Pancreas (tissue), 10 donors: Measurements from ENCODE around the gene ACTC1. TPM values are rescaled to one million over a fixed set of nuclear protein-coding genes. Genes with fewer than 3 reads are reported as not detected.

Experiments
- ATAC-seq, 4 donors: fragments of 200-7000 bp; cut with Tn5 transposase; one replicate each; pipeline versions ENCODE4 v1.8.0 to v1.9.1; 2020; ENCODE audit warnings: mild to moderate bottlenecking in 4 of 4, moderate library complexity in 4 of 4
- DNase-seq, 6 donors: peaks; one replicate each; pipeline ENCODE4 v3.0.0-alpha.2; 2020
- FAIRE-seq: peaks from 2 replicates; lab custom pipeline; 2012; peaks lifted over from hg19 to GRCh38; lab: Jason Lieb, UNC
- H3K27ac ChIP-seq, 4 donors: fragments of 200-600 bp; sonication (generic); 1 replicate in 3 of 4; 2 replicates in 1 of 4; pipeline versions ENCODE4 v1.5.0 to v1.8.0; 2020
- H3K27me3 ChIP-seq, 4 donors: fragments of 200-600 bp; one replicate each; pipeline ENCODE4 v1.8.0; 2021
- H3K36me3 ChIP-seq, 3 donors: fragments of 200-600 bp; sonication (generic) in 1 of 3; one replicate each; pipeline versions ENCODE4 v1.5.0 to v1.8.0; 2020 to 2021
- H3K4me1 ChIP-seq, 3 donors: fragments of 200-600 bp; one replicate each; pipeline ENCODE4 v1.8.0; 2021
- H3K4me3 ChIP-seq, 4 donors: fragments of 200-600 bp; sonication (generic) in 2 of 4; one replicate each; pipeline versions ENCODE4 v1.5.0 to v1.8.0; 2020 to 2021
- H3K9me3 ChIP-seq, 4 donors: fragments of 200-600 bp; one replicate each; pipeline ENCODE4 v1.8.0; 2021
- whole genome bisulfite sequencing, 2 donors: extraction: QIAGEN DNeasy Blood & Tissue Kit; methylation state at CpG; one replicate each; pipeline ENCODE4 v1.1.7; 2013; 5-methylcytosine and 5-hydroxymethylcytosine counted together
- intact Hi-C, 3 donors: fragments of 100-400 bp; cut with DNase I; formaldehyde crosslinking; loops; one replicate each; pipeline versions ENCODE4 v1.11.1 to v1.14.2; 2022
- polyA plus RNA-seq, 2 donors: library from polyadenylated mRNA; stranded (reverse); fragments of 200-250 nt; gene quantifications; one replicate each; pipeline ENCODE4 v1.2.3, GENCODE V29; 2013
- total RNA-seq, 6 donors: library from RNA; stranded (reverse); fragmentation: NEBNext Ultra II Directional in 4 of 6; extraction: Animal tissue kit (Norgen Biotek cat#: 25700) in 4 of 6; gene quantifications; one replicate each; pipeline versions ENCODE4 v1.2.1 to v1.2.4, GENCODE V29; 2021 to 2023
- TF ChIP-seq, protein P1 (sequence below), 4 donors: fragments of 200-600 bp; sonication (generic) in 3 of 4; IDR thresholded peaks; one replicate each; pipeline versions ENCODE4 v1.5.0 to v1.8.0; 2021; ENCODE audit warnings: antibody characterized with exemption in 4 of 4
- donor health status: healthy with polysubstance abuse.
- donor health status: DM: no; HTN: no; CAD: no; lungs with moderate emphysema.
- donor health status: DM: no; HTN: no; CAD: no.
- donor health status: control.
- donor health status: control.
- donor health status: Bipolar disorder and iron deficiency.
- donor health status: DM: yes; HTN: yes; CAD: no.
- donor health status: DM: no; HTN: no; CAD: no.
- donor health status: DM: no; HTN: no; CAD: no.
- donor health status: DM: yes; HTN: yes; CAD: no.

Gene ACTC1
- total and polyA plus RNA-seq, 8 donors, result 0.13 to 5.2 (median 1.00) TPM; not detected in 2

DNA sequence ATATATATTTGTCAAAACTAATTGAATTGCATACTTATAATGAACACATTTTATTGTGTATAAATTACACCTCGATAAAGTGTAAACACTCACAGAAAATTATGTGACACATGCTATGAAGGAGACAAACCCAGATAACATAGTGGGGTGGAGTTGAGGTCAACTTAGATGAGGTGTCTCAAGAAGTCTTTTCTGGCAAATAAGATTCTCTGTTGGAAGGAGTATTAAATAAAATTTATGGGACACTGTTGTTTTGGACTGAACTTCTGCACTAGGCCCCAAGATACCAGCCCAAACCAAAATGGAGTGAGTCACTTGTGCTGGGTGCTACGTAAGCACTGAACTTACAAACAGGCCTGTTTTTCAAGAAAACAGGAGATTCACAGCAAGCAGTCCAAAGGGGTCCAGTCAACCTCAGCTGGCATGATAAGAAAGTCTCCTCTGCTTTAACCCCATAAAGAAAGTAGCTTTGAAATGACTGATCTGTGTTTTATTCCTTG, 18.7 kb downstream of the ACTC1 start:
- intact Hi-C loops, result no loop called here
- FAIRE-seq, result no peak
- TF ChIP-seq, protein P1, sequence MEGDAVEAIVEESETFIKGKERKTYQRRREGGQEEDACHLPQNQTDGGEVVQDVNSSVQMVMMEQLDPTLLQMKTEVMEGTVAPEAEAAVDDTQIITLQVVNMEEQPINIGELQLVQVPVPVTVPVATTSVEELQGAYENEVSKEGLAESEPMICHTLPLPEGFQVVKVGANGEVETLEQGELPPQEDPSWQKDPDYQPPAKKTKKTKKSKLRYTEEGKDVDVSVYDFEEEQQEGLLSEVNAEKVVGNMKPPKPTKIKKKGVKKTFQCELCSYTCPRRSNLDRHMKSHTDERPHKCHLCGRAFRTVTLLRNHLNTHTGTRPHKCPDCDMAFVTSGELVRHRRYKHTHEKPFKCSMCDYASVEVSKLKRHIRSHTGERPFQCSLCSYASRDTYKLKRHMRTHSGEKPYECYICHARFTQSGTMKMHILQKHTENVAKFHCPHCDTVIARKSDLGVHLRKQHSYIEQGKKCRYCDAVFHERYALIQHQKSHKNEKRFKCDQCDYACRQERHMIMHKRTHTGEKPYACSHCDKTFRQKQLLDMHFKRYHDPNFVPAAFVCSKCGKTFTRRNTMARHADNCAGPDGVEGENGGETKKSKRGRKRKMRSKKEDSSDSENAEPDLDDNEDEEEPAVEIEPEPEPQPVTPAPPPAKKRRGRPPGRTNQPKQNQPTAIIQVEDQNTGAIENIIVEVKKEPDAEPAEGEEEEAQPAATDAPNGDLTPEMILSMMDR (IDR thresholded peaks at IDR 0.05), result no peak
- no peaks in the 10 kb centered on the region for H3K9me3 ChIP-seq
- WGBS, 2 donors, result 78 to 92% methylated on average over 2 of the region's 2 CpGs
- H3K4me1 ChIP-seq, result no peaks in the 10 kb centered on the region
- no peak overlapping the region for H3K27ac ChIP-seq
- ATAC-seq, result no peak
- no peaks in the 10 kb centered on the region for H3K27me3 ChIP-seq
- no peak for DNase-seq
- H3K36me3 ChIP-seq, result no peaks in the 10 kb centered on the region
- no peak overlapping the region for H3K4me3 ChIP-seq

DNA sequence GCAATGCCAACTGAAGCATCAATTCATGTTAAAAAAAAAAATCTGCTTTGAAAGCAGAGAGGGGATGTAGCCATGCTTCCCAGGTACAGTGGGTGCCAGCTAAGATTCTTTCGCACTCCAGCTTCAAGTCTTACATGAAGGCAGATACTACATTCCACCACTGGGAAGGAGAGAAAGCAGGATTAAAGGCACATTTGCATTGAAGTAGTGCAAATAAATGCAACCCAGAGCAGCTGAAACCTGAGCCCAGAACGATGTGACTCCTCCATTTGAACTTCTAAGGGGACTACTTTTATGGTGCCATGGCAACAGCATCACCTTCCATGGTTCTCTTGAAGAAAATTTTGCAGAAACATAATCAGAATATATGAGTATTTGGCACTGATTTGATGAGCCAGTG, 21.4 kb downstream of the ACTC1 start:
- intact Hi-C loops, result no loop called here
- no peak overlapping the region for H3K27ac ChIP-seq
- no peak overlapping the region for H3K4me3 ChIP-seq
- H3K36me3 ChIP-seq, result no peaks in the 10 kb centered on the region
- H3K9me3 ChIP-seq, result no peaks in the 10 kb centered on the region
- ATAC-seq (no peak), DNase-seq (no peak), FAIRE-seq (no peak)
- H3K27me3 ChIP-seq, result no peaks in the 10 kb centered on the region
- 29 to 33% methylated on average over 2 of the region's 2 CpGs for WGBS, 2 donors
- TF ChIP-seq, protein P1 (IDR thresholded peaks at IDR 0.05), result no peak
- no peaks in the 10 kb centered on the region for H3K4me1 ChIP-seq

DNA sequence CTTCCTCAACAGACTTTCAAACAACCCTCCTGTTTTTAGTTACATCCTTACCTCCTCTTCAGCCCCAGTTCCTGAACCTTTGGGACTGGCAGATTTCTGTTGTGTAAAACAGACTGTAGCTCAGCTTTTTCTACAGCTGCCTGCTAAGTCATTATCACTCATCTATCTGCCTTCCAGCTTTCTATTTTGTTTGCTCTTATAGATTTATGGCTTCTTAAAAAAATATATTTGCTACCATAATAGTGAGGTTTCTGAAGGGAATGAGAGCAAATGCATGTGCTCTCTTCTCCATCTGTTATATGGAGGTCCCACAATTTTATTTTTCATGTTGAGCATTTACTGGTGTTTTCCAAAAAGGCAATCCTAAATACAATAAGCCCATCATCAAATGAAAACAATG, 22.3 kb downstream of the ACTC1 start:
- intact Hi-C loops, result no loop called here
- FAIRE-seq (no peak), ATAC-seq (no peak), DNase-seq (no peak)
- no peaks in the 10 kb centered on the region for H3K4me1 ChIP-seq
- H3K4me3 ChIP-seq, result no peak overlapping the region
- TF ChIP-seq, protein P1 (IDR thresholded peaks at IDR 0.05), result no peak
- H3K36me3 ChIP-seq, result no peaks in the 10 kb centered on the region
- no peaks in the 10 kb centered on the region for H3K9me3 ChIP-seq
- H3K27me3 ChIP-seq, result no peaks in the 10 kb centered on the region
- no peak overlapping the region for H3K27ac ChIP-seq

DNA sequence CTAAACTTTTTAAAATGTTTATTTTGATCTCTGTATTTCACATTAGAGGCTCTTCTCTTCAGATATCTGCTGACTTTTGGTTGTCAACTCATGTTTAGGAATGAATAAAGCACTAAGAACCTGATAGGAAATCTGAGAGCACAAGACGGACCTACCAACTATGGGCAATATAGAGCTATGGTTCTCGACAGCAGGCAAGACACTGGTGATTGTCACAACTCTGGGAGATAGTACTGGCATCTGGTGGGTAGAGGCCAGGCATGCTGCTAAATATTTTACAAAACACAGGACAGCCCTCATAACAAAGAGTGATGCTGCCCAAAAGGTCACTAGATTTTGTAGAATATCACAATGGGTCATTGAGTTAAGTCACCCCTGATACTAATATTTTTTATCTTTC, 23.0 kb downstream of the ACTC1 start:
- no peak overlapping the region for H3K27ac ChIP-seq
- no peaks in the 10 kb centered on the region for H3K9me3 ChIP-seq
- WGBS, 2 donors, result 58 to 73% methylated on average over 2 of the region's 2 CpGs
- H3K36me3 ChIP-seq, result no peaks in the 10 kb centered on the region
- ATAC-seq, result no peak
- no peaks in the 10 kb centered on the region for H3K27me3 ChIP-seq
- no peak for FAIRE-seq
- intact Hi-C loops, result no loop called here
- no peak overlapping the region for H3K4me3 ChIP-seq
- TF ChIP-seq, protein P1 (IDR thresholded peaks at IDR 0.05), result no peak
- DNase-seq, result no peak
- H3K4me1 ChIP-seq, result no peaks in the 10 kb centered on the region

DNA sequence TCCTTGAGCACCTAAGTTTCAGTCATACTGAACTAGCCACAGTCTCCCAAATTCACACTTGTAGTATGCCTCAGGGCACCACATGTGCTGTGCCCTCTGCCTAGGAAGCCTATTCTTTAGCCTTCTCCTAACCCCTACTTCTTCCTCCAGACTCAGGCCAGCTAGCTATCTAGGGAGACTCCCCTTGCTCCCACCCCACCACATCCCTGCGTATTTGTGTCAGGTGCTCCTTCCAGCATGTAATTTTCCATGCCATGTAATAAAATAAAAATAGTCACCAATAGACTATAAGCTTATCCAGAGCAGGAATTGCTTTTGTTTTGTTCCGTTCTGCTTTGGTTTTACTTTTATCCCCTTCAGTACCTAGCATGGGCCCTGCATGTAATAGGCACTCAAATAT, 25.6 kb downstream of the ACTC1 start:
- intact Hi-C loops, result no loop called here

More for the DNA sequence above, 25.6 kb downstream of the ACTC1 start:
- 79 to 81% methylated on average over 2 of the region's 2 CpGs for WGBS, 2 donors
- no peaks in the 10 kb centered on the region for H3K36me3 ChIP-seq
- no peak for DNase-seq
- TF ChIP-seq, protein P1 (IDR thresholded peaks at IDR 0.05), result no peak
- no peaks in the 10 kb centered on the region for H3K9me3 ChIP-seq
- ATAC-seq, result peak in 1 of 4 donors; percentile 32
- H3K4me3 ChIP-seq, result no peak overlapping the region
- H3K27me3 ChIP-seq, result no peaks in the 10 kb centered on the region
- FAIRE-seq, result no peak
- H3K27ac ChIP-seq, result no peak overlapping the region
- no peaks in the 10 kb centered on the region for H3K4me1 ChIP-seq
